Hepatocyte (in vitro differentiated cells): ENCODE measurements around the gene CDH4. TPM values are rescaled to one million over a fixed set of nuclear protein-coding genes. Genes with fewer than 3 reads are reported as not detected.

Source experiments
- DNase-seq: peaks from one replicate; pipeline ENCODE4 v3.0.0-alpha.2; 2016; ENCODE audit warnings: low spot score
- H2AFZ ChIP-seq: fragments of 200-600 bp; sonication (generic); 2 replicates; pipeline ENCODE4 v1.6.0; 2016; ENCODE audit warnings: antibody characterized with exemption, mild to moderate bottlenecking
- H3K27ac ChIP-seq: fragments of 200-600 bp; sonication (generic); 2 replicates; pipeline ENCODE4 v1.5.1; 2016; ENCODE audit warnings: mild to moderate bottlenecking
- H3K27me3 ChIP-seq: fragments of 200-600 bp; sonication (generic); 2 replicates; pipeline ENCODE4 v1.6.1; 2016
- H3K36me3 ChIP-seq: fragments of 200-600 bp; sonication (generic); replicated peaks from 2 replicates; pipeline ENCODE4 v1.5.1; 2016; ENCODE audit warnings: low read depth; ENCODE audit not compliant: insufficient read depth
- H3K4me1 ChIP-seq: fragments of 200-600 bp; sonication (generic); 2 replicates; pipeline ENCODE4 v1.5.1; 2016; ENCODE audit warnings: mild to moderate bottlenecking, moderate library complexity; ENCODE audit not compliant: insufficient read depth
- H3K4me2 ChIP-seq: fragments of 200-600 bp; sonication (generic); 2 replicates; pipeline ENCODE4 v1.6.0; 2016
- H3K4me3 ChIP-seq: fragments of 200-600 bp; sonication (generic); 2 replicates; pipeline ENCODE4 v1.5.1; 2016; ENCODE audit warnings: mild to moderate bottlenecking
- H3K79me2 ChIP-seq: fragments of 200-600 bp; sonication (generic); 2 replicates; pipeline ENCODE4 v1.6.0; 2017; ENCODE audit warnings: mild to moderate bottlenecking
- H3K9me2 ChIP-seq: fragments of 200-600 bp; sonication (generic); replicated peaks from 2 replicates; pipeline ENCODE4 v1.6.0; 2017; ENCODE audit warnings: mild to moderate bottlenecking; ENCODE audit not compliant: insufficient read depth
- H3K9me3 ChIP-seq: fragments of 200-600 bp; sonication (generic); 2 replicates; pipeline ENCODE4 v1.5.1; 2016; ENCODE audit warnings: low read depth, mild to moderate bottlenecking
- H4K20me1 ChIP-seq: fragments of 200-600 bp; sonication (generic); 2 replicates; pipeline ENCODE4 v1.6.0; 2016; ENCODE audit warnings: mild to moderate bottlenecking; ENCODE audit not compliant: insufficient read depth, poor library complexity, severe bottlenecking
- CTCF ChIP-seq: fragments of 200-600 bp; sonication (generic); IDR thresholded peaks from 2 replicates; pipeline ENCODE4 v1.5.1; 2016; ENCODE audit warnings: antibody characterized with exemption, mild to moderate bottlenecking; ENCODE audit not compliant: poor library complexity
- EZH2 ChIP-seq: fragments of 200-600 bp; sonication (generic); IDR thresholded peaks from 2 replicates; pipeline ENCODE4 v1.6.1; 2016; ENCODE audit warnings: antibody characterized with exemption, mild to moderate bottlenecking, borderline replicate concordance
- EZH2phosphoT487 ChIP-seq: fragments of 200-600 bp; sonication (generic); IDR thresholded peaks from one replicate; pipeline ENCODE4 v1.6.1; 2018; ENCODE audit warnings: antibody characterized with exemption, mild to moderate bottlenecking, low read depth, moderate library complexity; ENCODE audit not compliant: unreplicated experiment, severe bottlenecking
- WGBS: methylation state at CpG from one replicate; pipeline ENCODE4 v1.1.6; 2016; ENCODE audit warnings: low lambda C conversion rate; ENCODE audit errors: missing lambda C conversion rate; 5-methylcytosine and 5-hydroxymethylcytosine counted together
- polyA plus RNA-seq: library from polyadenylated mRNA; unstranded; fragments of >200 nt; fragmentation: Nextera tagmentation; extraction: Ambion mirVana; gene quantifications from 2 replicates; pipeline ENCODE4 v1.2.1, GENCODE V29; 2016
- total RNA-seq: library from RNA; depleted of rRNA; stranded (reverse); fragments of >200 nt; gene quantifications from 2 replicates; pipeline ENCODE4 v1.2.3, GENCODE V29; 2014

Gene CDH4
- total and polyA plus RNA-seq, 2 experiments from 2014 or later: 0.53 to 0.73 TPM

GRCh38 chr20:61419501-61419900, 167.4 kb downstream of the CDH4 start:
- no peak overlapping the region for H2AFZ ChIP-seq
- H3K4me2 ChIP-seq: no peak overlapping the region
- H3K9me3 ChIP-seq: no peaks in the 10 kb centered on the region
- no peaks in the 10 kb centered on the region for H4K20me1 ChIP-seq
- TF ChIP-seq EZH2phosphoT487: no peak
- TF ChIP-seq EZH2: no peak
- TF ChIP-seq CTCF: no peak
- 76% methylated on average over 6 of the region's 6 CpGs for WGBS
- H3K9me2 ChIP-seq: no peaks in the 10 kb centered on the region
- H3K79me2 ChIP-seq: no peaks in the 10 kb centered on the region
- no peaks in the 10 kb centered on the region for H3K27me3 ChIP-seq
- H3K36me3 ChIP-seq: no peaks in the 10 kb centered on the region
- no peaks in the 10 kb centered on the region for H3K4me1 ChIP-seq
- H3K27ac ChIP-seq: no peak overlapping the region
- H3K4me3 ChIP-seq: no peak overlapping the region
- no peak for DNase-seq

GRCh38 chr20:61420056-61420455, 168.0 kb downstream of the CDH4 start:
- Histone ChIP-seq H3K4me1 (no peaks in the 10 kb centered on the region), H3K9me2 (no peaks in the 10 kb centered on the region), H3K36me3 (no peaks in the 10 kb centered on the region), H3K79me2 (no peaks in the 10 kb centered on the region), H3K27ac (no peak overlapping the region), H4K20me1 (no peaks in the 10 kb centered on the region), H3K27me3 (no peaks in the 10 kb centered on the region), H2AFZ (no peak overlapping the region), H3K4me3 (no peak overlapping the region), H3K9me3 (no peaks in the 10 kb centered on the region), H3K4me2 (no peak overlapping the region)
- TF ChIP-seq EZH2phosphoT487: no peak
- WGBS: 73% methylated on average over 6 of the region's 6 CpGs
- DNase-seq: no peak

GRCh38 chr20:61420781-61421180, 168.7 kb downstream of the CDH4 start:
- no peaks in the 10 kb centered on the region for H3K27me3 ChIP-seq
- no peaks in the 10 kb centered on the region for H3K79me2 ChIP-seq
- 94% methylated on average over 7 of the region's 7 CpGs for WGBS
- no peaks in the 10 kb centered on the region for H3K9me3 ChIP-seq
- H2AFZ ChIP-seq: no peak overlapping the region
- no peak overlapping the region for H3K4me2 ChIP-seq
- H3K36me3 ChIP-seq: no peaks in the 10 kb centered on the region
- TF ChIP-seq EZH2phosphoT487 (no peak), CTCF (no peak), EZH2 (no peak)
- H3K9me2 ChIP-seq: no peaks in the 10 kb centered on the region
- DNase-seq: no peak
- no peak overlapping the region for H3K4me3 ChIP-seq
- H3K4me1 ChIP-seq: no peaks in the 10 kb centered on the region
- no peaks in the 10 kb centered on the region for H4K20me1 ChIP-seq
- no peak overlapping the region for H3K27ac ChIP-seq

GRCh38 chr20:61422636-61423425, 170.8 kb downstream of the CDH4 start:
- Histone ChIP-seq H3K4me3 (no peak overlapping the region), H3K79me2 (no peaks in the 10 kb centered on the region), H3K27ac (no peak overlapping the region), H3K9me3 (no peaks in the 10 kb centered on the region), H4K20me1 (no peaks in the 10 kb centered on the region), H3K9me2 (no peaks in the 10 kb centered on the region), H2AFZ (no peak overlapping the region), H3K4me1 (no peaks in the 10 kb centered on the region), H3K36me3 (no peaks in the 10 kb centered on the region), H3K4me2 (no peak overlapping the region), H3K27me3 (no peaks in the 10 kb centered on the region)
- 60% methylated on average over 13 of the region's 13 CpGs for WGBS
- peak; percentile 44 for DNase-seq
- TF ChIP-seq CTCF (no peak), EZH2 (no peak), EZH2phosphoT487 (no peak)
